GM19023 (cell line): Measurements from ENCODE around the gene KCTD2.
"Not testable (repeated sequence)": the region's sequence is repeated elsewhere in the genome, so short reads cannot be mapped to it uniquely, and the experiment has no call there.

Experiments used
- ATAC-seq: cut with Tn5 transposase; IDR thresholded peaks from one replicate; pipeline ENCODE4 v1.9.1; 2021; ENCODE audit warnings: mild to moderate bottlenecking, moderate library complexity; ENCODE audit not compliant: unreplicated experiment

Gene KCTD2, protein sequence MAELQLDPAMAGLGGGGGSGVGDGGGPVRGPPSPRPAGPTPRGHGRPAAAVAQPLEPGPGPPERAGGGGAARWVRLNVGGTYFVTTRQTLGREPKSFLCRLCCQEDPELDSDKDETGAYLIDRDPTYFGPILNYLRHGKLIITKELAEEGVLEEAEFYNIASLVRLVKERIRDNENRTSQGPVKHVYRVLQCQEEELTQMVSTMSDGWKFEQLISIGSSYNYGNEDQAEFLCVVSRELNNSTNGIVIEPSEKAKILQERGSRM

DNA sequence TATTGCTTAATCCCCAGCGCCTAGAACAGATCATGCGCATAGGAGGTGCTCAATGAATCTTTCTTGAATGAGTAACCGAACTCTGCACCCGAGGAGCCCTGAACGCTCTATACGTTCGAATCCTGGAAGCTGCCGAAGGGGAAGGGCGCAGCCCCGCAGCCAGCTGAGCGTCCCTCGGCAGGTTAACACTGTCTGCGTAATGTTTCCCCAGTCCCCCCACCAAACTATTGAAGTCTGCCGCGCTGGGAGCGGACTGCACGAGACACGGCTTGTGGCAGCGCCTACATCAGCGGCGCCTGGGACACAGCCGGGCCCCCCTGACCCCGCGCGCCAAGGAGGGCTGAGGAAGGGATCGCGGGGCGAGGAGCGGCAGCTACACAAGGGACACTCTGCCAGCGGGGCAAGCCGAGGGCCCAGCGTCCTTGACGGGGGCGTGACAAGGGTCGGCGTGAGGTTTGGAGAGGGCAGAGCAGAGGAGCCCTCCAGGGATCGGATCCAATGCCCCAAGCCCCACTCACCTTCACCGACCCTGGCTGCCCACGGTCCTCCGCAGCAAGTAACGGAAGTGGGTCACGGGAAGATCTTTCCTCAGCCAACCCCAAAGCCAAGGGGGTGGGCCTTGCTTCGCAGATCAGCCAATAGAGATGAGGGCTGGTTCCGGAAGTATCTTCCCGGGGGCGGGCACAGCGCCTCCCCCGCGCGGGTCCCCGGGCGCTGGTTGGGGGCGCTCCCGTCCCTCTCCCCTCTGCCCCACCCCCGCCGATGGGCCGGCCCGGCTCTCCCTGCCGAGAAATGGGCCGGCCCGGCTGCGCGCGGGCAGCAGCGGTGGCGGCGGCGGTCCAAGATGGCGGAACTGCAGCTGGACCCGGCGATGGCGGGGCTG is at the start of gene KCTD2, which contains the start of gene ATP5PD:
TSS of gene KCTD2 (plus strand) at position 819 of the 883 bp plus-strand sequence. CDS start at position 845, 26 bp downstream.
TSS of gene ATP5PD (minus strand) at position 563 of the 883 bp plus-strand sequence. CDS start 4,319 bp downstream, outside the sequence.
- peak; percentile 91 for ATAC-seq

- ATAC-seq: no peak
Measured at GRCh38 chr17:74998783-74999182, 48.2 kb upstream of the KCTD2 start.

GRCh38 chr17:74999523-74999922 is 47.5 kb upstream of the KCTD2 start:
- no peak for ATAC-seq

GRCh38 chr17:75001915-75002843 is 44.8 kb upstream of the KCTD2 start:
- ATAC-seq: no peak

GRCh38 chr17:75003070-75003956 is 43.7 kb upstream of the KCTD2 start:
- no peak for ATAC-seq

DNA sequence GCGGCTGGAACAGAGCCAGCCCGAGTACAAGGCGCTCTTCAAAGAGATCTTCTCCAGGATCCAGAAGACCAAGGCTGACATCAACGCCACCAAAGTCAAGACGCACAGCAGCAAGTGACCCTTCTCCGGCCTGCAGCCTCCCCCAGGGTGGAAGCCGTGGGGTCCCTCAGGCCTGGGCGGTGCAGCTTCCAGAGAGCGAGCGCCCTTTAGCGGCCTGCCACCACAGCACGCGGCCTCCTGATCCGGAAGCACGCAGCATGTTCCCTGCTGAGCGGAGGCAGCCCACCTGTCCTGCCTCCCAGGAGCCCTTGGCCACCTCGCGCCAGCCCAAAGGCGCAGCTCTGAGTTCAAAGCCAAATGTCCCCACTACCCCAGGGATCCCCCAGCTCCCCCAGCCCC is 43.1 kb upstream of the KCTD2 start:
- ATAC-seq: no peak

GRCh38 chr17:75004371-75004770 is 42.7 kb upstream of the KCTD2 start:
- no peak for ATAC-seq

GRCh38 chr17:75005291-75005690 is 41.7 kb upstream of the KCTD2 start:
- ATAC-seq: no peak

DNA sequence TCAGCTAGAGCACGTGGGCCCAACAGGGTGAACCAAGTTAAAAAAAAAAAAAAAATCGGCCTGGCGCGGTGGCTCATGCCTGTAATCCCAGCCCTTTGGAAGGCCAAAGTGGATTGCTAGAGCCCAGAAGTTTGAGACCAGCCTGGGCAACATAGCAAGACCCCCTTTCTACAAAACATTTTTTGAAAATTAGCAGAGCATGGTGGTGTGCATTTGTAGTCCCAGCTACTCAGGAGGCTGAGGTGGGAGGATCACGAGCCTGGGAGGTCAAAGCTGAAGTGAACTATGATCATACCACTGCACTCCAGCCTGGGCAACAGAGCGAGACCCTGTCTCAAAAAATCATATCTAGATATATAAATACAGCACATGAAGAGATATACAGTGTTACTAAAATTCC is 40.9 kb upstream of the KCTD2 start:
- ATAC-seq: not testable (repeated sequence)

- ATAC-seq: no peak
Measured at GRCh38 chr17:75006653-75007052, 40.4 kb upstream of the KCTD2 start.

DNA sequence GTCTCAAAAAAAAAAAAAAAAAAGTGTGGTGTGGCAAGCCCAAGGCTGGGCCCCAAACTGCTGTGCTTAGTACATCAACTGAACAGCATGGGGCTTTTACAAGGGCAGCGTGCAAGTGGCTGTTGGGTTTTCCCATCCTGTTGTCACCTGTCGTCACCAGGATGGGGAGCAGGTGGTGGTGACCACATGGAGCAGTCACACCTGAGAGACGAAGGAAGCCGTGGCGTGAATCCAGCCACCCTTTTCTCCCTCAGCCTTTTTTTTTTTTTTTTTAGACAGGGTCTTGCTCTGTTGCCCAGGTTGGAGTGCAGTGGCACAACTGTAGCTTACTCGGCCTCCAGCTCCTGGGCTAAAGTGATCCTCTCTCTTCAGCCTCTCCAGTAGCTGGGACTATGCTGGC is 38.7 kb upstream of the KCTD2 start:
- no peak for ATAC-seq

- ATAC-seq: no peak
Measured at GRCh38 chr17:75009139-75009724, 37.8 kb upstream of the KCTD2 start.

- no peak for ATAC-seq
Measured at GRCh38 chr17:75010683-75011400, 36.2 kb upstream of the KCTD2 start.

GRCh38 chr17:75011401-75012095 is 35.5 kb upstream of the KCTD2 start:
- ATAC-seq: no peak

DNA sequence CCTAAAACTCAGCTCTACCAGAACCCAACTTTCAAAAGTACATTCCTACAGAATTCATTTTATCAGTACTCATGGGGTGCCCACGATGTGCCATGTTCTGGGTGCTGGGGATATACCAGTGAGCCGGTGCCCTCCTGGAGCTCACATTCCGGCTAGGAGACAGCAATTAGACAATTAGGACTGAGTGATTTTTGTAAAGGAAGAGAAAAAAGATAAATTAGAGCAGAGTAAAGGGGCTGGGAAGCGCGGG is 35.0 kb upstream of the KCTD2 start:
- no peak for ATAC-seq

GRCh38 chr17:75012346-75013091 is 34.5 kb upstream of the KCTD2 start, which contains the start of gene MRPL58:
Gene MRPL58 (plus strand): TSS chr17:75012670. CDS start chr17:75012687, 17 bp downstream.
- peak; percentile 88 for ATAC-seq

DNA sequence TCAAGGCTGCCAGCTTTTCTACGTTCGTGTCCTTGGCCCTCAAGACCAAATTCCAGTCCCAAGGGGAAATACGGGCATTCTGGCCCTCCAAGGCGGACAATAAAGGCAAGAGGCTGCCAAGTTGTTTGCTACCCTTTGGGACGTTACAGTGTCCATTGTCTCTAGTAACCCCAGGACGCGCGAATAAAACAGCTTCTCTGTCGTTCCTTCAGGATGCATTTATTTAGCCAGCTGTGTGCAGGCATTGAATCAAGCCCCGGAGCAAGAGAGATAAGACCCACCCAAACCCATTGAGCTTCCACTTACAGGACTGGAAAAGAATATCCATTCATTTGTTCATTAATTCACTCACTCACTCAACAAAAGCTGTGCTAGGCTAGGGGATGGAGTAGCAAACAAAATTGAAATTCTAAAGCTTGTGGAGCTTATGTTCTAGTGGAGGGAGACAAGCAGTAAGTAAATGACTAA is 33.9 kb upstream of the KCTD2 start:
- ATAC-seq: no peak

GRCh38 chr17:75019146-75019545 is 27.9 kb upstream of the KCTD2 start:
- no peak for ATAC-seq
